GM21576 (cell line): ENCODE results near the gene COL18A1.
"Not testable (repeated sequence)": the region's sequence is repeated elsewhere in the genome, so short reads cannot be mapped to it uniquely, and the experiment has no call there.

Experiments
- ATAC-seq: cut with Tn5 transposase; IDR thresholded peaks from one replicate; pipeline ENCODE4 v1.9.1; 2021; ENCODE audit warnings: mild to moderate bottlenecking, moderate library complexity; ENCODE audit not compliant: unreplicated experiment

The COL18A1 gene

DNA sequence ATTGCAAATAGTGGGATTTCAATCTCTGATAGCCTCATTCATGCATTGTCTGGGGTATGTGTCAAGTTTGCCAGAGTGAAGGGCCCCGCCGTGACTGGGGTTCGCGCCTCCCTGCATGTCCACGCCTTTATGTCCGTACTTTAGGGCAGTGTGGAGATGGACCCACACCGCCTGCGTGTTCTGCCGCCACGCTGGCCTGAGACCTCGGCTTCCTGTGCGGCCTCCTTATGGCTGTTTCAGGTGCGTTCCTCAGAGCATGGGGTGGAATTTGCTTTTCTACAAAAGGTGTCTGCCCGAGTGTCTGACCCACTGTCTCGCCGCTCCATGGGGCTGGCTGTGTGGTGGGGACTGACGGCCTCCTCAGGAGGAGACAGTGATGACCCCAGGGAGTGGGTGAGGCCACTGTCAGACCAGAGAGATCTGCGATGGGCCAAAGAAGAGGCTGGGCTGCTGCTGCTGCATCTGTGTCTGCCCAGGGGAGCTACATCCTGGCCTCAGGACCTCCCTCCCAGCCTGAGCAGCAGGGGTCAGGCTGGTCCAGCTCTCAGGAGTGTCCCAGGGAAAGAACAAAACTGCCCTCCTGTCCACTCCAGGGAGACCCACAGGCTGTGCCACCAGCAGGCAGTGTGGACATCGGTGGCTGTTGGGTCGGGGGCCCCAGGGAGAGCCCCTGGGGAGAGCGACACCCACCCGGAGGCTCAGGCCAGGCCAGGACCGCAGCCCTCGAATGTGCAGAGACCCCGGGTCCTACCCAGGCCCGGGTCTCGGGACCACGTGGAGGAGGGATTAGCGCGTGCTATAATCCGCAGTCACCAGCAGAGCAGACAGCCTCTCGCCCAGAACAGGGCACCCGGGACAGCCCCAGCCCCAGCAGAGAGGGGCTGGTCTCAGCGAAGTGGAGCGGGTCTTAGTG is 147.1 kb downstream of the COL18A1 start:
- no peak for ATAC-seq

DNA sequence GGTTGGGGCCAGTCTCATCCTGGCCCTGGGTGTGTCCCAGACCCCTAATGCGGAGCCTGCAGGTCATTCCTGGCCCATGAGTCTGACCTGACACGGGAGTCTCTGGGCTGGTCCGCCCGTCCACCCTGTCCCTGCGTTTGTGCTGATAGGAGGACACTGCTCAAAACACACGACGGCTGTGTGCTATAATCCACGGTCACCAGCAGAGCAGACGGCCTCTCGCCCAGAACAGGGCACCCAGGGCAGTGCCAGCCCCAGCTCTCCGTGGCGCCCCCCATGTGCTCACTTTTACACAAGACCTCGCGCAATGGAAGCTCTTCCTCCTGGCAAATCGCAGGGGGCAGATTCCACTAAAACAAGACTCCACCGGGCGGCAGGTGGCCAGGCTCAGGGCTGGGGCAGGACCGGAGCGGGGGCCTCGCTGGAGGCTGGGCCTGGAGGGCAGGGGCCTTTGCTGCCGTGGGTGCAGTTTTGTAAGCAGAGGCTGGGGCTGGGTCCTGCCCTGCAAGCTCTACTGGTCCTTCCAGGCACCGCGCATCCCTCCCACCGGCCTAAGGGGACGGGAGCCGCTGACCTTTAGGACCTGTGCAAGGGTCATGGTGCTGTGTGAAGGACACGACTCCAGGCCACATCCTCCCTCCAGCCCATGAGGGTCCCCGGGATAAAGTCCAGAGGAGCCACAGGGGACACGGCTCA is 147.9 kb downstream of the COL18A1 start:
- ATAC-seq, result no peak

DNA sequence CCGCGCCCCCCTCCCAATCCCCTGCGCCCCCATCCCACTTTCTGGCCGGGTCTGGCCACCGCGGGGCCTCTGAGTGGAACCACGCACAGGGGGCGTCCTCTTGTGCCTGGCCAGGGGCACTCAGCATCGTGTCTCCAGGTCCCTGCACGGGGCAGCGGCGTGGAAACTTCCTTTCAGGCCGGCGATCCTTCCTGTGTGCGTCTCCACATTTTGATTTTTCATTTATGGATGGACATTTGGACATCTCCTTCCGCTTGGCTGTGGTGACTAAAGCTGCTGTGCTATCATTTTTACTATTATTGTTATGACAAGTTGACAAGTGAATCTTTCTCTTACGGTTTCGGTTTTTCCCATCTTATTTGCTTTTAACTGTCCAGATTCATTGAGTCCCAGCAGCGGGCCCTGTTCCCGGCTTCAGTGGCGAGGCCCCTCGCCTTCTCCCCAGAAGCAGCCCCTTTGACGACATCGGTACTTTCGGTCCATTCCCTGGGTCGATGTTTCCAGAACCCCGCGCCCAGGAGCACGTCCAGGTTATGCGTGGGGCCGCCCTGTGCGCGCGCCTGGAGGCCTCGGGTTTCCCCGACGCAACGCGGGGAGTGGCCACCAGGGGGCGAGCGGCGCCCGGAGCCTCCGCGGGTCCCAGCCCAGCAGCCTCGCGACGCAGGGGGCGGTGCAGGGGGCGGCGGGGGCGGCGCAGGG is 149.7 kb downstream of the COL18A1 start:
- peak; percentile 45 for ATAC-seq

DNA sequence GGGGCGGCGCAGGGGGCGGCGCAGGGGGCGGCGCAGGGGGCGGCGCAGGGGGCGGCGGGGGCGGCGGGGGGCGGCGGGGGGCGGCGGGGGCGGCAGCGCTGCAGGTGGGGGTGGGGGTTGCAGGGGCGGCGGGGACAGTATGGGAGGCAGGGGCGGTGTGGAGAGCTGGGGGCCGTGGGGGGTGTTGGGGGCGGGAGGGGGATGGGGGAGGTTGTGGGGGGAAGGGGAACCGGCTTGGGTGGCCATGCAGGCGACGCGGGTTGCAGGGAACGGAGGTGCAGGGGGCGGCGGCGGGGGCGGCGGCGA is 150.2 kb downstream of the COL18A1 start:
- no peak for ATAC-seq

DNA sequence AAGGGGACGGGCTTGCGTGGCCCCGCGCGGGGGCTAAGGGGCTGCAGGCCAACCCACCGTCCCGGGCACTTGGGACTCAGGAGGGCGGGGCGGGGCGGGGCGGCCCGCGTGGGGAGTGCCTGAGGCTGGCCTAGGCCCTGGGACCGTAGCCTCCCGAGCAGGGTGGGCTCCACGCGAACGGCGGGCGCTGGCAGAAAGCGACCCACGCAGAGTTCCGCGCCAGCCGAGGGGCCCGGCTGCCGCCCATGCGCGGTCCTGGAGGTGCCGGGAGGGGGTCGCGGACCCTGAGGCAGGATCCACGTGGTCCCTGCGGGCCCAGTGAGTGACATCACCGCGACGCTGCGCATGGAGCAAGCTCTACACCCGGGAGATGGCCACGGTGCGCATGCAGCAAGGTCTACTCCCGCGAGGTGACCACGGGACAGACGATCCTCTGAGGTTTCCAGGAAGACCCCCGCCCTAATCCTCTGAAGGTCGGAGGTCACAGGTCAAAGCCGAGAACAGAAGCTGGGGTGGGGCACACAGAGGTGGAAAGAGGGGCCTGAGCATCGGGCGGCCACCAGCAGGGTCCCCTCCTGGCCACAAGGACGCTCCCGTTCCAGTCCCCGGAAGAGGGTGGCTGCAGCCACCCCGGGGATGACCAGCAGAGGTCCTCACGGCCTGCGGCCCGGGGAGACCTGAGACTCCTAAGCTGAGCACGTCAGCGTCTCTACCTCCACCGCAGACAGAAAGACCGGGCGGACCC is 150.8 kb downstream of the COL18A1 start:
- ATAC-seq, result no peak

DNA sequence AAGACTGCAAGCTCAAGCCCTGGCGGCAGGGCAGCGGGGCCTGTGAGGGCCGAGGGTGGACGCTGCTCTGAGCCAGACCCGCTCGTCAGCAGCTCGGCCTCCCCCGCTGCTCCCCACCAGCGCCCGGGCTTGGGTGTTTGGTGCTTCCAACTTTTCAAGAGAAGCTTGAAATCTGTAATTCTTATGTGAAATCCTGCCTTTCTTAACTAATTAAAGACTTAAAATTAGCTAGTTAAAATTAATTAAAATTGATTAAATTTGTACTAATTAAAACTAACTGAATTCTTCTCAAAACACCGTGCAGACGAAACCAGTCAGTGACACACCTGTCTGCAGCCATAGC is 151.3 kb downstream of the COL18A1 start:
- ATAC-seq, result no peak

DNA sequence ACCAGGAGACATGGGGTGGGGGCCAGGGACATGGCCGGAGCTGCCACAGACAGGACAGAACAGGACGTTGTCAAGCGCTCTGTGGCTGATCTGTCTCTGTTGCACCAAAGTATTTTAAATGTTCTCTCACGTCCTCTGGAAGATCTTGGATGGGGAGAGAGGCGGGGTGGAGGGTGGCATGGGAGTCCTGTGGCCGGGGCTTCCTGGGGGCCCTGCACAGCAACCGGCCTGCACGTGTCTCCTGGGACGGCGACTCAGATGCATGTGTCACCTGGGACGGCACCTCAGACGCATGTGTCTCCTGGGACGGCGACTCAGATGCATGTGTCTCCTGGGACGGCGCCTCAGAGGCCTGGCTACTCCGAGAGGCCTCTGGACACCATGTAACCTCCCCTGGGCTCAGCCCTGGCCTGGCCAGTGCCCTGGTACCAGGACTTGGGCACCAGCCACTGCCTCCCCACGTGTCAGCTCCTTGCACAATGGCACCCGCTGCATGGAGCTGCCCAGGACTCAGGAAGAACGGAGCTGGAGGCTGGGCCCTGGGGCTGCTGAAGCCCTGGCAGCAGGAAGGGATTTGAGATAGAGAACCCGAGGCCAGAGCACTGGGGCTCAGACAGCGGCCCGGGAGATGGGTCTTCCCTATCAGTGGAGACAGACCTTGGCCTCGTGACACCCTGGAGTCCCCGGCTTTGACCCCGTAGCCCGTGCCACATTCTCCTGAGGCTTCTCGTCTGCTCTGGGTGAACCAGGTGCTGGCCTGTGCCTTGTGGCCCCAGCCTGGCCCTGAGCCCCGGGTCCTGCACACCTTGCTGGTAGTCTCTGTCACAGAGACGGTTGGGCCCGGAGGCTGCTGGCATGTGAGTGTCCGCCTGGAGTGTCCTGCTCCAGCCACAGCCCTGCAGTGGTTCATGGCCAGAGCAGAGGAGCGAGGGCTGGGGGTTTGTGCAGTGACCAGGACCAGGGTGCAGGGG is 152.0 kb downstream of the COL18A1 start:
- ATAC-seq, result no peak

DNA sequence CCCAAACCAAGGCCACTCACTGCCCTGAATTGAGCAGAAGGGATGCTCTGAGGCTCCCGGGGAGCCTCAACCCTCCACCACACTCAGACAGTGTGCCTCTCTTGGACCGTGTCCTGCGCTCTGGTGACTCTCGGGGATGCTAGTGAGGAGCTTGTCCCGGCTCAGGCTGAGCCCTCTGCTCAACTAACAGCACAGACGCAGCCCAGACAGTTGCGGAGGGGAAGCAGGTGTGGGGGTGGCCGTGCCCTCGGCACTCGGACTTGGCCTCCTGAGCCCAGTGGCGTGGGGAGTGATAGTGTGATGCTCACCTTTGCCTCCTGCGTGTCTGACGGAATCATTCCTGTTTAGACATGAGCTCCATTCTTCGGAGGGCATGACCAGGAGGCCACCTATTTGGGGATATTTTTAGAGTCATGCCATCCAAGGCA is 152.7 kb downstream of the COL18A1 start:
- ATAC-seq, result no peak

DNA sequence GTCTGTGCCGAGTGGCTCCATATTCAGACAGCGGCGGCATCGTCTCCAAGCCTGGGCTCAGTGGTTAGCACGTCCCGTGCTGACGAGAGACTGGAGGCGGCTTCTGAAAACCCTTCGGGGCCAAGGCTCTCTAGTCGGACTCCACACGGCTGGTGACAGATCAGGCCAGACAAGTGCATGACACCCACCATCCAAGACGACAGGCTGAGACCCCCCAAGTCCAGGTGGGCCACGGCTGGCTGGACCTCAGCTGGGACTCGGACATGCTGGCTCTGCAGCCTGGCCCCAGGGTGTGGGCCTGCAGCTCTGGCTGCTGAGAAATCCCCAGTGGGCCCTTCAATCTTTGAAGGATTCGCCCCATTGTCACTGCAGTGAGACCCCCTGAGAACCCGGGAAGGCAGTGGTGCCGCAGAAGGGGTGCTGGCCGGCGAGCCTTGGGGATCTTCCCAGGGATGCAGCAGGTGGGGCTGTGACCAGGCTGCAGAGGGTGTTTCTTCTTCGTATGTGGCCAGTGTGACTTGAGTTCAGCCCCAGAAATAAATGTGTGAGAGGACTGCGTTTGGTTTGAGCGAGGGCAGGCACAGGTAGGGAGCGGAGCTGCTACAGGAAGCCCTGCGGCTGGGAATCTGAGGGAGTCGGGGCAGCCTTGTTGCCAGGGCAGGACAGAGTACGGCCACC is 153.2 kb downstream of the COL18A1 start:
- ATAC-seq, result no peak

DNA sequence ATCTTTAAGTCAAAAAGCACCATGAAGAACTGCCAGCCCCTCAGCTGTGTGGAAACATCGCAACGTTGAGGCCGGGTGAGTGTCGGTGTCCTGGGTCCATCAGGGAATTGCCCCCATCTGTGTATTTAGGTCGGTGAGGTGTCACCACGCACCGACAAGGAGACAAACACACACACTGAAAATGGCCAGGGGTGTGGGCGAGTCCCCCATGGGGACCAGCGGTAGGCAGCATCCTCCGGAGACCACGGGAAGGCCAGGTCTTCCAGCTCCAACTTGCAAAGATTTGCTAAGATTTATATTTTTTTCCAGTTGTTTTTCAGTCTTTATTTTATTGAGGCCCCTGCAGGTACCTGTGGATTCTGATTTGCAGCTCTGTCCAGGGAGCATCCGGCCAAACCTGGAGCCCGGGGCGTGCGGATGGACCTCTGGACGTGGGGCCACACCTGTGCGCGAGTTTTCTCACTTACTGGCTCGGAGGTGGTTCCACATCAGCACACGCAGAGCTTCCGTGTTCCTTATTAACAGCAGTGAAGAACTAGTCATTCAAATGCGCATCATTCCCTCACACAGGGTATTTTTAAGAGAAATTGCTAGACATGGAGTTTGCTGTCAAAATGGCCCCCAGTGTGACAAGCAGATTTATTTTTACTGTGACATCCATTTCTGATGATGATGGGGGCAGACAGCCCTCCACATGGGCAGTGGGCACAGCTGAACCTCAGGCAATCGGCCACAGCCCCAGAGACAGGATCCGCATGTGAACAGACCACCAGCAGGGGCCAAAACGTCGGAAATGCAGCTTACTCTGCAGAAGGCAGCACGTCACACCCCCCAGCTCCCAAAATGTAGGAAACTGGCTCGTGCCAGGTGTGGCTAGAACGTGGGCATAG is 154.5 kb downstream of the COL18A1 start:
- ATAC-seq, result no peak

DNA sequence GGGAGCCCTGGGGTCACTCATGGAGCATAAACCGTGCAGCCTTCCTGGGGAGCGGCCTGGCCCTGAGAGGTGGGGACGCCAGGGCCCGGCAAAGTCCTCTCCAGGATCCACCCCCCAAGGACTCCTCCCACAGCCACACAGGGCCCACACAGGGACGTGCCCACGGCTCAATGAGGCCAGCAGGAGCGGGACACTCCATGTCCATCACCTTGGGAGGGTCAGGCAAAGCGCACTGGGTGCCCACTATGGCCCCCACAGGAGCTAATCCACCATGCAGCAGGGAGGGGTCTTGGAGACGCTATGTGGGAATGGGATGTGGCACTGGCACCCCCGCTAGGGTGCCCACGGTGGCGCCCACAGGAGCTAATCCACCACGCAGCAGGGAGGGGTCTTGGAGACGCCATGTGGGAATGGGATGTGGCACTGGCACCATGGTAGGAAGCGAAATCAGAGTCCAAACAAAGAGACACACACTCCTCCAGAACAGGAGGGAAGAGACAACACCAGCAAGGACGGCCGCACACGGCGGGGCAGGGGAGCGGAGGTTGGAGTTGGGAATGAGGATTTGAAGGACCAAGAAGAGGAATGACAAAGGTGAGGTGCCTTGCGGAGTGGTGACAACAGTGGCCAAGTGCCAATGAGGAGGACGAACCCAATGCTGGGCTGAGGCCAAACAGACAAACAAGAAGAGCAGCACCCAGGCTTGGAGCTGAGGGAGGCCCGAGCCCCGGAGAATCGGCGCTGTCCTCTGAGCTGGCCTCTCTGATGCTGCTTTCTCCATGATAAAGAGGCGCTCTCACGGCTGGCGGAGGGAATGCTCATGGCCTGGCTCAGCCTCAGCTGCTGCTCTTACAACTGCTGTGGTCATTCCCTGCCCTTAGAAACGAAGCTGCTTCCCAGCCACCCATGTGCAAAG is 155.4 kb downstream of the COL18A1 start:
- ATAC-seq, result no peak

DNA sequence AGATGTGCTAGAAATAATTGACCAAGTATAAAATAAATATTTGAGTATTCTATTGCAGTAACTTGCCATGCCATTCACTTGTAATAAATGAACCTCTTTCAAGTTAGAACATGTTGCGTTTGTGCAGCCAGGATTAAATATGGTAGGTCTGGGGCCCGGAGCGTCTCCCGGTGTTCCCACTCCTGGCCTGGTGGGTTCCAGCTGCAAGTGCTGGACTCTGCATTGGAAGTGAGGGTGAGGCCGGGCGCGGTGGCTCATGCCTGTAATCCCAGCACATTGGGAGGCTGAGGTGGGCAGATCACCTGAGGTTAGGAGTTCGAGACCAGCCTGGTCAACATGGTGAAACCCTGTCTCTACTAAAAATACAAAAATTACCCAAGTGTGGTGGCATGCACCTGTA is 156.3 kb downstream of the COL18A1 start:
- not testable (repeated sequence) for ATAC-seq

DNA sequence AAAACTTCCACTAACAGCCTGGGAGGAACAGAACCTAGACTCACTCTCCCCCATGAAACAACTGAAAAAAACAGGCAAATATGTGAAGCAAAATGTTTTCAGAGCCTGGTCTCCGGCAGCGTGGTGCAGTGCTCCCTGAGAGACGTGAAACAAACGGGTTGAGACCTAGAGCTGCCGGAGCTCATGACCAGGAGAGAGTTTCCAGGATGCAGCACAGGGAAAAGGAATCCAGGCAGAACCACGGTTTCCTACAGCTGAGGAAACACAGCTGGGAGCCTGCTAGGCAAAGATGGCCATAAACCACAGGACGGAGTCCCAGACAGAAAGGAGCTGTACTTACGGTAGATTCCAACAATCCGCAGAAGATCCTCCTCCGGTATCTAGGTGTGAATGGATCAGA is 157.4 kb downstream of the COL18A1 start:
- no peak for ATAC-seq

DNA sequence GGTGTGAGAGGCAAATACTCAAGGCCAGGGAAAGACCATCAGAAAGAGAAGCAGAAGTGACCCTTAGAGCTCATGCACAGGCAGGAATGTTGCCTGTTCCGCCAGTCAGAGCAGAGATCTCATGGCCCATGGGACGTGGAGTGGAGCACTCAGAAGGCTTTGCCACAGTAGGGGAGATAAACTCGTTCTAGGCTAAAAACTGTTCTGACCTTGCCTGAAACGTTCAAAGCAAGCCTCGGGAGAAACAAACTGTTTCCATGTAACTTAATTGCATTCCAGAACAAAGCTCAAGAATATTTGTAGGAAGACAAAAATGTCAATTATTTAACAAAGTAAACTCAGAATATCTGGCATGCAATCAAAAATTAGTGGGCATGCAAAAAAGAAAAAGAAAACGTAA is 158.0 kb downstream of the COL18A1 start:
- no peak for ATAC-seq
